ENCODE measurements around the gene SLC22A3. TPM values are rescaled to one million over a fixed set of nuclear protein-coding genes. Genes with fewer than 3 reads are reported as not detected.
"Not testable (repeated sequence)": the region's sequence is repeated elsewhere in the genome, so short reads cannot be mapped to it uniquely, and the experiment has no call there.

The SLC22A3 gene
- polyA plus RNA-seq, 3 donors, result 3.8 to 5.0 (median 4.3) TPM

DNA sequence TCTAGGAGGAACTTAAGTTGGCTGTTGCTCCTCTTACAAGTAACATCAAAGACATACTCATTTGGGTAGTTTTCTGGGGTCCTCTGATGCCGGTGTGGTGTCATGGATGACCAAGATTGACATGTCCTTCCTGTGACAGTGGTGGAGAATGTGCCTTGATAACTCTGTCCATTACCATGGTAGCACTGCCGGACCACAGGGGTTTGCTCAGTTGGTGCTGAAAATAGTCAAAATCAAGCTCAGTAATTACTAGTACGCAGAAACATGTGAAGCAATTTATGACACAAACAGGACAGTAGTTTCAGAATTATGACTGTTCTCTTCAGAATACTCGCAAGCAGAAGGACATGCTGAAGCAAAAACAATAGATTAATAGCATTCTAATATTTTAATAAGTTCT, 128.9 kb downstream of the SLC22A3 start:
- not testable (repeated sequence) for DNase-seq (ENCODE audit: low read depth in 3 of 3, low spot score in 2 of 3)

DNA sequence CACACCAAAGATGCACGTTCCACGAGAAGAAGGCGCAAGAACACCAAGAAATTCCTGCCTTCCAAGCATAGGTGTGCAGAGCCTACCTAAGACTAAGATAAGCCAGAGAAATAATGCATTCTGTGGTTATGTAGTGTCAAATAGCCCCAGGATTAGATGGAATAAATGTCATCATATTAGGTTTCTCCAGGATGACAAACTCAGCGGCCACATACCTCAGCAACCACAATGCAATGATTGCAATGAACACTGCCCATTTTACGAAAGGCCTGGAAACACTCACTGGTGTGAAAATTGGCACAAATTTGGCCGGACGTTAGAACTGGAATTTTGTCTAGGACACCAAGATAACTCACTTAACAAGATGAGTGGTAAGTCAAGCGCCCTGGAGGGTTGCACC, 129.7 kb downstream of the SLC22A3 start:
- no peak for DNase-seq (ENCODE audit: low read depth in 3 of 3, low spot score in 2 of 3)

DNA sequence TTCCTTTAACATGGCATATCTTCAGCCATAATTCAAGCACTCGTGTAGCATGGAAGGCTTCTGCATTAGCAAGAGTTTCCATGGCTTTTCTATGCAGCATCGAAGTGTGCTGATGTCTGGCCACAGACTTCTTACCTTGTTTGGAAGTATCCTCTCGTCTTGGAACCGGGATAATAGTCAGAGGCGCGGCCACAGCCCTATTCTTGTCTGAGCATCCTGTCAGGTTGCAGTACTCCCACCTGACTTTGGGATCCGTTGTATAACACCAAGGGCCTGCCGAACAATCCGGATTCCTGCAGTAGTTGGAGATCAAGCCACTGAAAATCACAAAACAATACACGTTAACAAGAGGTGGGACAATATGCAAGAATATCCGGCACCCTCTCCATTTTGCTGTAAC, 138.9 kb downstream of the SLC22A3 start:
- DNase-seq (ENCODE audit: low read depth in 3 of 3, low spot score in 2 of 3), result no peak

DNA sequence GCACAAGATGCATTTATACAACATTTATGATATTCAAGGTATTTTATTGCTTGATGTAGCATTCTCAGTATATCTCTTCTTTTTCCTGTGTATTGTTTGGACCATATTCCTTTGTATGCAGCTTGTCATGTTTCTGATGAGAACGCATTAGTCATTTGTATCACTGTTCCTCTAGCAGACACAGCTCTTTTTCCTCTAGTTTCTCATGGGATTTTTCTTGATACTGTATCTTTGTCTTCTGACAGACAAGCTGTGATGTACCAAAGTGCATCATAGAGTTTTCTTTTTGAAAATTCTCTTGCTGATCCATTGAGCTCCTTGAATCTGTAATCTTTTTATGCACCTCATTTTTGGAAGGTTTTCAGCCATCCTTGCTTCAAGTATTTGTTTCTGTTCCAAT, 140.9 kb downstream of the SLC22A3 start:
- no peak for DNase-seq (ENCODE audit: low read depth in 3 of 3, low spot score in 2 of 3)

DNA sequence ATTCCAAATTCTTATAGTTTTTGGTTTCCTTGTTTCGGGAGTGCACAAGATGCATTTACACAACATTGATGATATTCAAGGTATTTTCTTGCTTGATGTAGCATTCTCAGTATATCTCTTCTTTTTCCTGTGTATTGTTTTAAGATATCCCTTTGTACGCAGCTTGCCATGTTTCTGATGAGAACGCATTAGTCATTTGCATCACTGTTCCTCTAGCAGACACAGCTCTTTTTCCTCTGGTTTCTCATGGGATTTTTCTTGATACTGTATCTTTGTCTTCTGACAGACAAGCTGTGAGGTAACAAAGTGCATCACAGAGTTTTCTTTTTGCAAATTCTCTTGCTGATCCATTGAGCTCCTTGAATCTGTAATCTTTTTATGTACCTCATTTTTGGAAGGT, 146.4 kb downstream of the SLC22A3 start:
- no peak for DNase-seq (ENCODE audit: low read depth in 3 of 3, low spot score in 2 of 3)

DNA sequence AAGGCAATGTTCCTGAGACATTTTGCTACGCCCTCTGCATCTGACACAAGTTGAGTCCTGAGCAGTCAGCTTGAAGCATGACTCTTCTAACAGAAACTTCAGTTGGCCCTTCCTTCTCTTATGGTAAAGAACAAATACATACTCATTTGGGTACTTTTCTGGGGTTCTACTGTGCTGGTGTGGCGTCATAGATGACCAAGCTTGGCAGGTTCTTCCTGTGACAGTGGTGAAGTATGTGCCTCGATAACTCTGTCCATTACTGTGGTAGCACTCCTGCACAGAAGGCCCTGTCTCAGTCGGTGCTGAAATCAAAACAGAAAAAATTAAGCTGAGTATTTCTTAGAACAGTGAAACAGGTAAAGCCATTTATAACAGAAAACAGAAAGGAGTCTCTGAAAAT, 152.5 kb downstream of the SLC22A3 start:
- DNase-seq (ENCODE audit: low read depth in 3 of 3, low spot score in 2 of 3), result no peak

Other genes with a start within 250 kb of the SLC22A3 start
- 1 to 10 TPM in 1 of 3 donors, under 1 TPM in 2; 0.32 to 1.3 (median 0.35) TPM for gene SLC22A1, start 226.6 kb upstream of the SLC22A3 start, polyA plus RNA-seq (ENCODE audit: insufficient read length in 3 of 3)
- gene SLC22A2, start 89.6 kb upstream of the SLC22A3 start, polyA plus RNA-seq (ENCODE audit: insufficient read length in 3 of 3), result 10 to 100 TPM; 12.0 to 14.5 (median 12.8) TPM